H1 (cell line): ENCODE measurements around the gene POGZ. TPM values are rescaled to one million over a fixed set of nuclear protein-coding genes. Genes with fewer than 3 reads are reported as not detected.
A peak's percentile ranks its signal among the peaks of the same experiment; 100 is the strongest.

Experiments
- ASH2L ChIP-seq: fragments of 200-600, 300-600 bp; sonication (generic); IDR thresholded peaks from one replicate; pipeline ENCODE4 v1.7.1; 2017; ENCODE audit warnings: low read length
- ATF2 ChIP-seq: IDR thresholded peaks from 2 replicates; pipeline ENCODE4 v1.6.1; 2012; ENCODE audit warnings: low read length, inconsistent platforms
- CEBPB ChIP-seq: IDR thresholded peaks from 2 replicates; pipeline ENCODE4 v1.6.1; 2012; ENCODE audit warnings: low read depth, low read length
- CHD2 ChIP-seq: IDR thresholded peaks from 2 replicates; pipeline ENCODE4 v1.6.1; 2012; ENCODE audit warnings: low read length, improper control_type of control experiment
- CTCF ChIP-seq, 3 experiments: IDR thresholded peaks; 1 replicate in 2 of 3; 2 replicates in 1 of 3; pipeline versions ENCODE4 v1.5.1 to v1.6.1; 2011; ENCODE audit warnings: low read length in 3 of 3, mild to moderate bottlenecking in 3 of 3, inconsistent platforms in 2 of 3, low read depth in 1 of 3, moderate library complexity in 1 of 3; ENCODE audit not compliant: insufficient read depth in 1 of 3; ENCODE audit errors: control extremely low read depth in 1 of 3
- JUN ChIP-seq: IDR thresholded peaks from 2 replicates; pipeline ENCODE4 v1.6.1; 2011; ENCODE audit warnings: low read depth, mild to moderate bottlenecking, improper control_type of control experiment, low read length
- JUND ChIP-seq: IDR thresholded peaks from 2 replicates; pipeline ENCODE4 v1.6.1; 2011; ENCODE audit warnings: mild to moderate bottlenecking, improper control_type of control experiment, low read length
- KDM5A ChIP-seq: fragments of 200-600 bp; IDR thresholded peaks from 2 replicates; pipeline ENCODE4 v1.7.1; 2012; ENCODE audit warnings: mild to moderate bottlenecking, low read length, inconsistent platforms, mixed read lengths
- MAFK ChIP-seq: IDR thresholded peaks from 2 replicates; pipeline ENCODE4 v1.6.1; 2012; ENCODE audit warnings: low read depth, mild to moderate bottlenecking, improper control_type of control experiment, low read length
- MAX ChIP-seq: IDR thresholded peaks from 2 replicates; pipeline ENCODE4 v1.6.1; 2012; ENCODE audit warnings: inconsistent platforms
- PHF8 ChIP-seq: fragments of 200-600 bp; sonication (generic); conservative IDR thresholded peaks from 2 replicates; pipeline ENCODE4 v1.7.1; 2012; ENCODE audit warnings: low read depth, mild to moderate bottlenecking, inconsistent platforms, low read length, moderate library complexity
- RBBP5 ChIP-seq: IDR thresholded peaks from 2 replicates; pipeline ENCODE4 v1.7.1; 2012; ENCODE audit warnings: low read depth, mild to moderate bottlenecking, inconsistent platforms, low read length, moderate library complexity, borderline replicate concordance
- RXRA ChIP-seq: IDR thresholded peaks from 2 replicates; pipeline ENCODE4 v1.6.1; 2011; ENCODE audit warnings: low read depth, mild to moderate bottlenecking, low read length, moderate library complexity; ENCODE audit not compliant: insufficient read depth
- SIN3A ChIP-seq, 2 experiments: IDR thresholded peaks in 1 of 2; conservative IDR thresholded peaks in 1 of 2; 2 replicates each; pipeline ENCODE4 v1.6.1; 2011 to 2012; ENCODE audit warnings: low read length in 2 of 2, improper control_type of control experiment in 1 of 2, low read depth in 1 of 2, mild to moderate bottlenecking in 1 of 2
- SP2 ChIP-seq: IDR thresholded peaks from 2 replicates; pipeline ENCODE4 v1.6.1; 2012; ENCODE audit warnings: mild to moderate bottlenecking, low read length, inconsistent platforms
- TAF1 ChIP-seq: IDR thresholded peaks from 2 replicates; pipeline ENCODE4 v1.6.1; 2011; ENCODE audit warnings: mild to moderate bottlenecking, low read depth, low read length
- TAF7 ChIP-seq: optimal IDR thresholded peaks from 2 replicates; pipeline ENCODE3; 2011; ENCODE audit warnings: low read depth, mild to moderate bottlenecking, inconsistent platforms, low read length, moderate library complexity, borderline replicate concordance
- YY1 ChIP-seq: IDR thresholded peaks from 2 replicates; pipeline ENCODE4 v1.6.1; 2011; ENCODE audit warnings: low read depth, mild to moderate bottlenecking, low read length
- polyA plus RNA-seq, 7 experiments: library from polyadenylated mRNA; depleted of rRNA in 3 of 7; stranded (reverse) in 5 of 7; unstranded in 2 of 7; fragments of >200 nt in 5 of 7; fragments of 200-250 nt in 2 of 7; gene quantifications; 1 replicate in 5 of 7; 2 replicates in 1 of 7; 4 replicates in 1 of 7; pipeline versions ENCODE4 v1.2.1 to v1.2.3, GENCODE V29; 2011 to 2013; ENCODE audit warnings: missing spikeins in 2 of 7, mixed read lengths in 2 of 7
- total RNA-seq: library from RNA; stranded (reverse); fragmentation: NEBNext Ultra II Directional; extraction: Animal tissue kit (Norgen Biotek cat#: 25700); gene quantifications from 2 replicates; pipeline ENCODE4 v1.2.1, GENCODE V29; 2021

The POGZ gene
- total and polyA plus RNA-seq, 2 of the 8 experiments (the other 6 are each of a cell fraction or from before 2014, with no cell fraction given) = 66.4 to 105 TPM

- peak; percentile 85 for TF ChIP-seq PHF8
- peak; percentile 94 for TF ChIP-seq TAF1
- no peak for TF ChIP-seq CHD2
- TF ChIP-seq RXRA = no peak
- TF ChIP-seq TAF7 = peak; percentile 82
- TF ChIP-seq ATF2 = no peak
- 0 out of 2 replicates have a peak, but pooled peaks have one; percentile 57 for TF ChIP-seq KDM5A
- no peak; the same call in 1 of the 2 replicates for TF ChIP-seq JUND
- peak; percentile 99 for TF ChIP-seq YY1
- TF ChIP-seq SIN3A (conservative IDR thresholded peaks at IDR 0.05 in 1 of 2, IDR thresholded peaks at IDR 0.05 in 1 of 2; ENCODE audit: low read depth in 1 of 2, low read length in 2 of 2) = peak; percentile 10 to 83; a peak in 2 of 4 replicates
- TF ChIP-seq CEBPB = peak; percentile 94
- peak; percentile 16 to 56 (median 33); a peak in 2 of 4 replicates for TF ChIP-seq CTCF (IDR thresholded peaks at IDR 0.05; ENCODE audit: control extremely low read depth in 1 of 3, insufficient read depth in 1 of 3, low read depth in 1 of 3, low read length in 3 of 3)
- TF ChIP-seq SP2 = no peak
- TF ChIP-seq ASH2L = peak; percentile 82
- TF ChIP-seq MAFK = peak; percentile 31; the same call in 1 of the 2 replicates
- no peak for TF ChIP-seq JUN
- peak; percentile 49; the same call in 1 of the 2 replicates for TF ChIP-seq MAX
- TF ChIP-seq RBBP5 = peak; percentile 77; the same call in 1 of the 2 replicates
These were observed 59.7 kb downstream of the POGZ start, which contains the start of gene PSMB4 (continued) for GRCh38 chr1:151399324-151400171.
